ENCODE results near the gene ERO1A. TPM values are rescaled to one million over a fixed set of nuclear protein-coding genes. Genes with fewer than 3 reads are reported as not detected.

The ERO1A gene
- total RNA-seq, 1 experiment from 2014 or later, result 73.3 TPM

- H3K9me3 ChIP-seq (replicated peaks), result no peaks in the 10 kb centered on the region
- H3K27me3 ChIP-seq, result no peaks in the 10 kb centered on the region
- no peak overlapping the region for H3K27ac ChIP-seq
- no peak for DNase-seq
- H3K36me3 ChIP-seq, result no peaks in the 10 kb centered on the region
- H3K4me3 ChIP-seq, result no peak overlapping the region
- no peaks in the 10 kb centered on the region for H3K4me1 ChIP-seq
Measured at GRCh38 chr14:52599974-52600373, 95.4 kb downstream of the ERO1A start.

- Histone ChIP-seq H3K27me3 (no peaks in the 10 kb centered on the region), H3K36me3 (no peaks in the 10 kb centered on the region), H3K9me3 (replicated peaks) (no peaks in the 10 kb centered on the region), H3K27ac (no peak overlapping the region), H3K4me3 (no peak overlapping the region), H3K4me1 (no peaks in the 10 kb centered on the region)
- DNase-seq, result no peak
Measured at GRCh38 chr14:52598568-52598967, 96.8 kb downstream of the ERO1A start.

GRCh38 chr14:52596861-52597260 lies 98.5 kb downstream of the ERO1A start:
- no peaks in the 10 kb centered on the region for H3K27me3 ChIP-seq
- DNase-seq, result no peak
- H3K9me3 ChIP-seq (replicated peaks), result no peaks in the 10 kb centered on the region
- no peak overlapping the region for H3K4me3 ChIP-seq
- H3K27ac ChIP-seq, result no peak overlapping the region
- no peaks in the 10 kb centered on the region for H3K36me3 ChIP-seq
- no peaks in the 10 kb centered on the region for H3K4me1 ChIP-seq

GRCh38 chr14:52596320-52596719 lies 99.0 kb downstream of the ERO1A start:
- Histone ChIP-seq H3K4me3 (no peak overlapping the region), H3K36me3 (no peaks in the 10 kb centered on the region), H3K27me3 (no peaks in the 10 kb centered on the region), H3K9me3 (replicated peaks) (no peaks in the 10 kb centered on the region), H3K27ac (no peak overlapping the region), H3K4me1 (no peaks in the 10 kb centered on the region)
- no peak for DNase-seq

- H3K4me1 ChIP-seq, result no peaks in the 10 kb centered on the region
Measured at GRCh38 chr14:52590318-52590717, 105.0 kb downstream of the ERO1A start.

More at GRCh38 chr14:52590318-52590717, 105.0 kb downstream of the ERO1A start:
- Histone ChIP-seq H3K36me3 (no peaks in the 10 kb centered on the region), H3K4me3 (no peak overlapping the region), H3K9me3 (replicated peaks) (no peaks in the 10 kb centered on the region), H3K27ac (no peak overlapping the region), H3K27me3 (no peaks in the 10 kb centered on the region)
- DNase-seq, result no peak

Other genes starting within 250 kb of the ERO1A start
- 7.9 and 10.3 TPM in 2 replicates for gene TXNDC16, start 143.1 kb downstream of the ERO1A start, total RNA-seq (2014; rRNA removed; shearing (Covaris generic))
- 2.5 and 2.7 TPM in 2 replicates for gene GPR137C, start 142.7 kb downstream of the ERO1A start, total RNA-seq (2014; rRNA removed; shearing (Covaris generic))
- gene PSMC6, start 11.6 kb upstream of the ERO1A start, total RNA-seq (2014; rRNA removed; shearing (Covaris generic)), result 136 and 156 TPM in 2 replicates
- gene STYX, start 34.6 kb upstream of the ERO1A start, total RNA-seq (2014; rRNA removed; shearing (Covaris generic)), result 12.0 and 12.8 TPM in 2 replicates
- 16.6 and 17.9 TPM in 2 replicates for gene GNPNAT1, start 96.0 kb upstream of the ERO1A start, total RNA-seq (2014; rRNA removed; shearing (Covaris generic))

All from SJCRH30 (cell line).